IPS DF 6.9 (cell line): Measurements from ENCODE around the gene FUT8.

ENCODE experiments used
- DNase-seq: peaks from one replicate; pipeline ENCODE4 v3.0.0-alpha.2; 2013; ENCODE audit warnings: low read depth, low spot score
- H3K27ac ChIP-seq: one replicate; pipeline ENCODE4 v1.5.1; 2013; ENCODE audit warnings: low read length, control low read depth
- H3K27me3 ChIP-seq: 2 replicates; pipeline ENCODE4 v1.6.1; 2013; ENCODE audit warnings: mild to moderate bottlenecking, low read length; ENCODE audit not compliant: control insufficient read depth, insufficient read depth
- H3K36me3 ChIP-seq: 2 replicates; pipeline ENCODE4 v1.6.1; 2013; ENCODE audit warnings: low read length; ENCODE audit not compliant: control insufficient read depth, insufficient read depth
- H3K4me1 ChIP-seq: 2 replicates; pipeline ENCODE4 v1.6.1; 2013; ENCODE audit warnings: low read length; ENCODE audit not compliant: control insufficient read depth, insufficient read depth
- H3K4me3 ChIP-seq: 2 replicates; pipeline ENCODE4 v1.5.1; 2013; ENCODE audit warnings: mild to moderate bottlenecking, low read length
- H3K9me3 ChIP-seq: 2 replicates; pipeline ENCODE4 v1.6.1; 2013; ENCODE audit warnings: low read length, inconsistent platforms; ENCODE audit not compliant: control insufficient read depth, insufficient read depth
- WGBS: extraction: QIAGEN DNeasy Blood & Tissue Kit; methylation state at CpG from one replicate; pipeline ENCODE4 v1.1.7; 2013; ENCODE audit warnings: mixed read lengths, missing lambda C conversion rate; ENCODE audit not compliant: insufficient read length, insufficient coverage; 5-methylcytosine and 5-hydroxymethylcytosine counted together

FUT8 gene

DNA sequence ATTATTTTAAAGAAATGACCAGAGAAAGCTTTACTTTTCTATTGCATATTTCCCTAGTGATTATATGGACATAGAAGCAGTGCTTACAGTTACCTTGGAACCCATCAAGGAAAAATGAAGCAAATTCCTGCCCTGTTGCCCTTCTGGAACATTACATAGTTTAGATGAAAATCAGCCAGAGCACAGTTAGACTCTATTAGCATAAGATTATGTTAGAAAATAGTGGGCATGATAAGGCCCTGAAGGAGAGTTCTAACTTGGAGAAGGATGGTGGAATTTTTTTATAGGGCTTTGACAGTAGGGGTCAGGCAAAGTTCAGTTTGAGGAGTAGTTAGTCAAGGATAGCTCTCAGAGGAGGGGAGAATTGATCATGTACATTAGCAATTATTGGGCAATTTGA lies 74.3 kb downstream of the FUT8 start:
- Histone ChIP-seq H3K27ac (no peak overlapping the region), H3K9me3 (no peaks in the 10 kb centered on the region), H3K27me3 (no peaks in the 10 kb centered on the region), H3K4me1 (no peaks in the 10 kb centered on the region), H3K4me3 (no peak overlapping the region), H3K36me3 (no peaks in the 10 kb centered on the region)
- no peak for DNase-seq

DNA sequence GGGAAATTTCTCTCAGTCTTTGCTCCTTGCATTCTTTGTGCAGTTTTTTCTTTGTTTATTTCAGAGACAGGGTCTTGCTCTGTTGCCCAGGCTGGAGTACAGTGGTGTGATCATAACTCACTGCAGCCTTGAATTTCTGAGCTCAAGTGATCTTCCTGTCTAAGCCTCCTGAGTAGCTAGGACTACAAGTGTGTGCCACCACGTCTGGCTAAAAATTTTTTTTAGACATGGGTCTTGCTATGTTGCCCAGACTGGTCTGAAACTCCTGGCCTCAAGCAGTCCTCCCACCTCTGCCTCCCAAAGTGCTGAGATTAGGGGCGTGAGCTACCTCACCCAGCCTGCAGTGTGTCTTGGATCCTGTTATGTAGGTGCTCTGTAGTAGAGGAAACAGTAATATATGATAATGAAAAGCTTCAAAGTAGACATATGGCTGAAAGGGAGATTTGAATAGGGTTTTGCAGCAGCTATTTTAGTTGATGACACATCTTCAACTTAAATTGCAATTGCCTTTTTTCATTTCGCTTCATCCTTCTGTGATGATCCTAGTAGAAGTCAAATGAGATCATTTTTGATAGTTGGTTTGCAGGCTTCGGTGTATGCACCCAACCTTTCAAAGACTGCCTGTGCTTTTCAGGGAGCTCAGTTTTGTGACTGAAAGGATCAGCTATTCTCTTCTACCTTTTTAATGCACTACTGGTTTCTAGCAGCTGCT lies 75.4 kb downstream of the FUT8 start:
- Histone ChIP-seq H3K27me3 (no peaks in the 10 kb centered on the region), H3K27ac (no peak overlapping the region), H3K9me3 (no peaks in the 10 kb centered on the region), H3K4me3 (no peak overlapping the region), H3K4me1 (no peaks in the 10 kb centered on the region), H3K36me3 (no peaks in the 10 kb centered on the region)
- DNase-seq, result no peak
- no CpG with 5 or more reads among the region's 4 CpGs for WGBS

DNA sequence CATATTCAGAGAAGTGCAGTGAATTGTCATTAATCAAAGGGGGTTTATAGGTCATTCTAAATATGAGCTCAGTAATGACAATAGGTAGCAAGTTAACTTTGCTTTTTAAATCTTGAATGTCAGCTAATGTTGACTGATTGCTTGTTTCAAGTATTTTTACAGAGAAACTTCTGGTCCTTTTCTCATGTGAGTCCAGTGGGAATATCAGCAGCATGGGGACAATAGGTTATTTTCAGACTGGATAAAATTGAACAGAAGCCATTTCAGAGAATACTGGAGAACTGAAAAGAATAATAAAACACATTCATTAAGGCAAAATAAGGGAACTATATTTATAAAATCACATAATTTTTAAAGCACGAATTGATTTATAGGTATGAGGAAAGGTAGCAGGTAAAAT lies 78.7 kb downstream of the FUT8 start:
- Histone ChIP-seq H3K9me3 (no peaks in the 10 kb centered on the region), H3K36me3 (no peaks in the 10 kb centered on the region), H3K4me3 (no peak overlapping the region), H3K27me3 (no peaks in the 10 kb centered on the region), H3K27ac (no peak overlapping the region), H3K4me1 (no peaks in the 10 kb centered on the region)
- 100% methylated on average over 1 of the region's 1 CpG for WGBS
- DNase-seq, result no peak

DNA sequence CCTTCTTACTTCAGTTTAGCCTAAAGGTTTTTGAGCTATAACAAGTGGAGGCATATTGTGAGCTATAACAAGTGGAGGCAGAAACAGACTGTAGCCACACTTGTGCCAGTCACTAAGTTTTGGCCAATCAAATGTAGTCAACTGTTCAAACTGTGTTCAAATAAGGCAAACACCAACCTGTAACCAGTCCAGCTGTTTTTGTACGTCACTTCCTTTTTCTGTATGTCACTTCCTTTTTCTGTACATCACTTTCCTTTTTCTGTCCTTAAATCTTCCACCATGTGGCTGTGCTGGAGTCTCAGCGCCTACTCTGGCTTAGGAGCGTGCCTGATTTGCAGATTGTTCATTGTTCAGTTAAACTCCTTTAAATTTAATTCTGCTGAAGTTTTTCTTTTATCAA lies 79.7 kb downstream of the FUT8 start:
- Histone ChIP-seq H3K4me3 (no peak overlapping the region), H3K27me3 (no peaks in the 10 kb centered on the region), H3K9me3 (no peaks in the 10 kb centered on the region), H3K27ac (no peak overlapping the region), H3K36me3 (no peaks in the 10 kb centered on the region), H3K4me1 (no peaks in the 10 kb centered on the region)
- no peak for DNase-seq
- WGBS, result no CpG with 5 or more reads among the region's 3 CpGs

DNA sequence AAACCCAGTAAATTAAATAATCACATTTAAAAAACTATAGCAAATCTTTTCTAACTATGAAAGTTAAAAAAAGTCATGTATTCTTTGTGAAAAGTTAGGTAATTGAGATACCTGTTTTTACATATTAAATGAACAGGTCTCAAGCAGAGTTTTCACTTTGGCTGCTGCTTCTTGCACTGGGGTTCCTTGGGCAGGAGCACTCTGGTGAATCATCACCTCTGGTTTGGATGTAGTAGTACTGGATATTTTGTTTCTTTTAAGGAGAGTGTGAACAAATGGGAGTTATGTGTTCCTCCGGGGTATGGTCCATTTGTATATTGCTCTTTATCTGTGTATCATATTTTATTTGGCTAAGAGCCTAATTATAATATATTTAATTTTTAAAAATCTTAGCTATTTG lies 82.7 kb downstream of the FUT8 start:
- no peaks in the 10 kb centered on the region for H3K4me1 ChIP-seq
- no CpG with 5 or more reads among the region's 1 CpG for WGBS

DNA sequence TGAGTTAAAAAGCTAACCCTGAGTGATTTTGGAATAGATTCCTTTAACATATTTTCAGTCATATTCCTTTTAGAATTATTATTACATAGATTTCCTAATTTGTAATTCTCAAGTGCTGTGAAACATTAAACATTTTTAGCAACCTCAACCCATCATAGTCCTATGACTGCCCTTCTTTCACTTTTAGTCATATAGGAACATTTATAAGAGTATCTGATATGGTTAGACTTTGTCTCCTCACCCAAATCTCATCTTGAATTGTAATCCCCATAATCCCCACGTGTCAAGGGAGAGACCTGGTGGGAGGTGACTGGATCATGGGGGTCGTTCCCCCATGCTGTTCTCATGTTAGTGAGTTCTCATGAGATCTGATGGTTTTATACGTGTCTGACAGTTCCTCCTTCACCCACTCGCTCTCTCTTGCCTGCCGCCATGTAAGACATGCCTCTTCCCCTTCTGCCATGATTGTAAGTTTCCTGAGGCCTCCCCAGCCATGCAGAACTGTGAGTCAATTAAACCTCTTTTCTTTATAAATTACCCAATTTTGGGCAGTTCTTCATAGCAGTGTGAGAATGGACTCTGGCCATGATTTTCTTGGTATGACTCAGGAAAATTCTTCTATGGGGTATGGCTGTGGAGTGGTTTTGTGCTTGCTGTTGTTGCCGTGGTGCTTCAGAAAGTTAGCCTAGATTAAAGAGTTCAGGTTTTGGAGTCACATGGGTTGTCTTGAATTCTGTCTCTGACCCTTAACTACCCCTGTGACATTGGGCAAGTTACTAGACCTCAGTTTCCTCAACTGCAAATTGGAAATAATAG lies 83.9 kb downstream of the FUT8 start:
- Histone ChIP-seq H3K4me3 (no peak overlapping the region), H3K27ac (no peak overlapping the region), H3K36me3 (no peaks in the 10 kb centered on the region), H3K27me3 (0 out of 2 replicates have a peak, but pooled peaks cover 1% of the 10 kb centered on the region), H3K4me1 (no peaks in the 10 kb centered on the region), H3K9me3 (no peaks in the 10 kb centered on the region)
- no CpG with 5 or more reads among the region's 6 CpGs for WGBS
- no peak for DNase-seq

More for the DNA sequence above, 82.7 kb downstream of the FUT8 start:
- no peaks in the 10 kb centered on the region for H3K36me3 ChIP-seq
- no peak overlapping the region for H3K4me3 ChIP-seq
- no peaks in the 10 kb centered on the region for H3K9me3 ChIP-seq
- DNase-seq, result no peak
- no peaks in the 10 kb centered on the region for H3K27me3 ChIP-seq
- no peak overlapping the region for H3K27ac ChIP-seq

DNA sequence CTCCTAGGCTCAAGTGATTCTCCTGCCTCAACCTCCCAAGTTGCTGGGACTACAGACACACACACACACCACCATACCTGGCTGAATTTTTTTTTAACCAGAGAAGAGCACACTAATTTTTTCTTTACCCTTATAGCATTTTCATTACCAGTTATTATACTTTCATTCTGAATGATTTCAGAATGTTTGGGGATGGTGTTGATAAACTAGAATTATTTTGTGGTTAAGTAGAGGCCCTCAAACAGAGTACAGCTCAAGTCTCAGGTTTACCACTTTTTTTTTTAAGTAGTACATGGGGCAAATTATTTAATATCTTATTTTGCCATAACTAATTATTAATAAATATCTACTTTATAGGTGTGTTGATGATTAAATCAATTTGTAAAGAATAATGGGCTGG lies 86.6 kb downstream of the FUT8 start:
- Histone ChIP-seq H3K4me1 (no peaks in the 10 kb centered on the region), H3K4me3 (no peak overlapping the region), H3K9me3 (no peaks in the 10 kb centered on the region), H3K27me3 (peaks cover 1% of the 10 kb centered on the region; the same call in 1 of the 2 replicates), H3K27ac (no peak overlapping the region), H3K36me3 (no peaks in the 10 kb centered on the region)
- DNase-seq, result no peak

DNA sequence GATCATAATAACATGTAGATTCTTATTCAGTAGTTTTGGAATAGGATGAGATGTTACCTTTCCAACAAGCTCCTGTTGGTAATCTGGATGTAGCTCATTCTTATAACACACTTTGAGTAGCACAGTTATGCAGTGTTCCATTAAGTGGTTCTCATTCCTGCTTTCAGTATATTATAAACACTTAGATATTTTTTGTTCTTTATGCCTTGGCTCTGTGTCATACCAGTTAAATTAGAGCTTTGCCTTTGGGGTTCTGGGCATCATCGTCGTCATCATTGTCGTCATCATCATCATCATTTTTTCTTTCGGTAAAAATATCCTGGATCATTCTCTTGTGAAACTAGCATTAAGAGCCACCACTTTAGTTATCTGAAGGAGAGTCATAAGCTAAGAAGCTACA lies 87.5 kb downstream of the FUT8 start:
- Histone ChIP-seq H3K4me3 (no peak overlapping the region), H3K9me3 (no peaks in the 10 kb centered on the region), H3K27me3 (peaks cover 3% of the 10 kb centered on the region; the same call in 1 of the 2 replicates), H3K27ac (no peak overlapping the region), H3K36me3 (no peaks in the 10 kb centered on the region), H3K4me1 (no peaks in the 10 kb centered on the region)
- no CpG with 5 or more reads among the region's 4 CpGs for WGBS
- DNase-seq, result no peak

DNA sequence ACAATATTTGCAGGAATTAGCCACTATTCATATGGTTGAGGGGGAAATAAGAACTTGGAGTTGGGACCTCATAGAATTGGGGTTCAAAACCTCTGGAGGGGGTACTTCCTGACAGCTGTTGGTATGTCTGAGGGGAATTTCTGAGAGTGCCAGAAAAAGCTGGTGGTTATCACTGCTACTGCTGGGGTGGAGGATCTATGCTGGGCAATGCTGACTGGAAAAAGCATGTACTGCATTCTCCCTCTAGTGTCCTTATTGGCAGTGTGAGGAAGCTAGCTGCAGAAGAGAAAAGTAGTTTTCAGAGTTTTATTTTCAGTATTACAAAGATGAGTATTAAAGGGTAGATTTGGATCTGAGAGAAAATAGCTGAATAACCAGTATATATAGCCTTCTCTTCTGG lies 88.8 kb downstream of the FUT8 start:
- H3K27me3 ChIP-seq, result peaks cover 7% of the 10 kb centered on the region; the same call in 1 of the 2 replicates
- no peak for DNase-seq
- H3K4me3 ChIP-seq, result no peak overlapping the region
- no peaks in the 10 kb centered on the region for H3K9me3 ChIP-seq
- H3K27ac ChIP-seq, result no peak overlapping the region
- no peaks in the 10 kb centered on the region for H3K36me3 ChIP-seq
- no peaks in the 10 kb centered on the region for H3K4me1 ChIP-seq

DNA sequence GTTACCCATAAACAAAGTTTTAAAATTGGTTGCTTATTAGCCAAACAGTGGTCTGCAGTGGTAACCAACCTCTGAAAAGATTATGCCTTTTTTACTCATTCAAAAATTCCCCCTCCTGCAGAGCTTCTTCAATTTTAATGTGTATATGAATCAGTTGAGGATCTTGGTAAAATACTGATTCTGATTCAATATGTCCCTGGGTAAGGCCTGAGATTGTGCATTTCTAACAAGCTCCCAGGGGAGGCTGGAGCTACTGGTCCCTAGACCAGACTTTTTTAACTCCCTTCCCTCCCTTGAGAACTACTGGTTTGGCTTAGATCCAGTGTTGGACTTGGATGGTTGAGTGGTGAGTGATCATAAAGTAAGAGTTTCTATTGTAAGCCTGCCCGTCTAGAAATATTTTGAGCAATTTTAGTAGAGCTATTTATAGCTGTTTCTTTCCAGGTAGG lies 90.2 kb downstream of the FUT8 start:
- WGBS, result no CpG with 5 or more reads among the region's 1 CpG
- DNase-seq, result no peak
- H3K27me3 ChIP-seq, result peaks cover 13% of the 10 kb centered on the region; the same call in 1 of the 2 replicates

DNA sequence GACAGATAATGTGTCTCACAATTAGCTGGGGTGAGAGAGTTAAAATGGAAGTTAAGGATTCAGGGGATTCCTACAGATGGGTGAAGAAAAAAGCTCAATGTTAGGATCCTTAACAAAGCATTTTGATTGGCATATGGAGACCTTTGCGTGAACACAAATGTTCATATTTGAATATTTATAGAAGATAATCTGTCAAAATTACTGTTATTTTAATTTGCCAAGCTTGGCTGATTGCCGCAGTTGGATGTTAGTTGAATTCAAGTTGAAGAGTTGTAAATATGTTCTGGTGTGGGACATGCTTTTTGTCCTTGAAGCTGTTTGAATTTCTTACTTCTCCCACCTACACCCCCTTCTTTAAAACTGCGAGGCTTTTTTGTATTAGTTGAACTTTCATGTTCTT lies 91.2 kb downstream of the FUT8 start:
- WGBS, result no CpG with 5 or more reads among the region's 3 CpGs
- no peaks in the 10 kb centered on the region for H3K4me1 ChIP-seq
- DNase-seq, result no peak
- H3K36me3 ChIP-seq, result no peaks in the 10 kb centered on the region
- H3K27me3 ChIP-seq, result peaks cover 17% of the 10 kb centered on the region; the same call in 1 of the 2 replicates
- no peak overlapping the region for H3K27ac ChIP-seq
- no peaks in the 10 kb centered on the region for H3K9me3 ChIP-seq
- H3K4me3 ChIP-seq, result no peak overlapping the region

More for the DNA sequence above, 90.2 kb downstream of the FUT8 start:
- Histone ChIP-seq H3K4me3 (no peak overlapping the region), H3K36me3 (no peaks in the 10 kb centered on the region), H3K27ac (no peak overlapping the region), H3K4me1 (no peaks in the 10 kb centered on the region), H3K9me3 (no peaks in the 10 kb centered on the region)
